HG03159 (cell line): ENCODE results near the gene ZCCHC14.
"Not testable (repeated sequence)": the region's sequence is repeated elsewhere in the genome, so short reads cannot be mapped to it uniquely, and the experiment has no call there.

Experiments used
- ATAC-seq: cut with Tn5 transposase; IDR thresholded peaks from one replicate; pipeline ENCODE4 v1.9.1; 2021; ENCODE audit warnings: mild to moderate bottlenecking, moderate library complexity; ENCODE audit not compliant: unreplicated experiment

ZCCHC14 gene

GRCh38 chr16:87368029-87368770, 124.6 kb downstream of the ZCCHC14 start:
- ATAC-seq, result no peak

- no peak for ATAC-seq
These were observed 125.3 kb downstream of the ZCCHC14 start for GRCh38 chr16:87367529-87367928.

- ATAC-seq, result no peak
These were observed 125.9 kb downstream of the ZCCHC14 start for GRCh38 chr16:87366930-87367329.

GRCh38 chr16:87366288-87366687, 126.5 kb downstream of the ZCCHC14 start:
- no peak for ATAC-seq

- no peak for ATAC-seq
These were observed 127.7 kb downstream of the ZCCHC14 start for GRCh38 chr16:87365021-87365713.

GRCh38 chr16:87363771-87364455, 128.9 kb downstream of the ZCCHC14 start:
- no peak for ATAC-seq

- ATAC-seq, result not testable (repeated sequence)
These were observed 129.8 kb downstream of the ZCCHC14 start for GRCh38 chr16:87362828-87363559.

- ATAC-seq, result no peak
These were observed 130.8 kb downstream of the ZCCHC14 start for GRCh38 chr16:87361916-87362619.

GRCh38 chr16:87360862-87361610, 131.8 kb downstream of the ZCCHC14 start:
- no peak for ATAC-seq

GRCh38 chr16:87359121-87359520, 133.7 kb downstream of the ZCCHC14 start:
- no peak for ATAC-seq

- no peak for ATAC-seq
These were observed 134.1 kb downstream of the ZCCHC14 start for GRCh38 chr16:87358696-87359095.

GRCh38 chr16:87358250-87358649, 134.6 kb downstream of the ZCCHC14 start:
- no peak for ATAC-seq

- ATAC-seq, result no peak
These were observed 136.4 kb downstream of the ZCCHC14 start for GRCh38 chr16:87356491-87356853.
